ENCODE results near the gene EEFSEC.
A peak's percentile ranks its signal among the peaks of the same experiment; 100 is the strongest.

GRCh38 chr3:128307029-128307633 lies 153.8 kb downstream of the EEFSEC start:
- TF ChIP-seq SIN3A (conservative IDR thresholded peaks at IDR 0.05 in 1 of 2, IDR thresholded peaks at IDR 0.05 in 1 of 2; ENCODE audit: low read depth in 1 of 2, low read length in 2 of 2): no peak
- no peak for TF ChIP-seq EP300 (IDR thresholded peaks at IDR 0.05; ENCODE audit: borderline replicate concordance in 1 of 2, low read depth in 2 of 2, low read length in 2 of 2)
- TF ChIP-seq, protein P1, sequence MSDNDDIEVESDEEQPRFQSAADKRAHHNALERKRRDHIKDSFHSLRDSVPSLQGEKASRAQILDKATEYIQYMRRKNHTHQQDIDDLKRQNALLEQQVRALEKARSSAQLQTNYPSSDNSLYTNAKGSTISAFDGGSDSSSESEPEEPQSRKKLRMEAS (IDR thresholded peaks at IDR 0.05): no peak
- peak in 2 of 3 experiments; percentile 12 to 17; a peak in 2 of 4 replicates for TF ChIP-seq CTCF (IDR thresholded peaks at IDR 0.05; ENCODE audit: control extremely low read depth in 1 of 3, insufficient read depth in 1 of 3, low read depth in 1 of 3, low read length in 3 of 3)
- no peak for TF ChIP-seq HDAC2 (IDR thresholded peaks at IDR 0.05; ENCODE audit: borderline replicate concordance in 1 of 2, low read depth in 2 of 2, low read length in 2 of 2)
- TF ChIP-seq ASH2L (IDR thresholded peaks at IDR 0.05; ENCODE audit: low read length): no peak
- TF ChIP-seq YY1 (IDR thresholded peaks at IDR 0.05; ENCODE audit: low read depth, low read length): no peak
- no peak for TF ChIP-seq ATF3 (IDR thresholded peaks at IDR 0.05; ENCODE audit: insufficient read depth, low read depth, low read length)
- no peak for TF ChIP-seq POLR2AphosphoS5 (IDR thresholded peaks at IDR 0.05; ENCODE audit: low read depth, low read length)
- TF ChIP-seq, protein P2, sequence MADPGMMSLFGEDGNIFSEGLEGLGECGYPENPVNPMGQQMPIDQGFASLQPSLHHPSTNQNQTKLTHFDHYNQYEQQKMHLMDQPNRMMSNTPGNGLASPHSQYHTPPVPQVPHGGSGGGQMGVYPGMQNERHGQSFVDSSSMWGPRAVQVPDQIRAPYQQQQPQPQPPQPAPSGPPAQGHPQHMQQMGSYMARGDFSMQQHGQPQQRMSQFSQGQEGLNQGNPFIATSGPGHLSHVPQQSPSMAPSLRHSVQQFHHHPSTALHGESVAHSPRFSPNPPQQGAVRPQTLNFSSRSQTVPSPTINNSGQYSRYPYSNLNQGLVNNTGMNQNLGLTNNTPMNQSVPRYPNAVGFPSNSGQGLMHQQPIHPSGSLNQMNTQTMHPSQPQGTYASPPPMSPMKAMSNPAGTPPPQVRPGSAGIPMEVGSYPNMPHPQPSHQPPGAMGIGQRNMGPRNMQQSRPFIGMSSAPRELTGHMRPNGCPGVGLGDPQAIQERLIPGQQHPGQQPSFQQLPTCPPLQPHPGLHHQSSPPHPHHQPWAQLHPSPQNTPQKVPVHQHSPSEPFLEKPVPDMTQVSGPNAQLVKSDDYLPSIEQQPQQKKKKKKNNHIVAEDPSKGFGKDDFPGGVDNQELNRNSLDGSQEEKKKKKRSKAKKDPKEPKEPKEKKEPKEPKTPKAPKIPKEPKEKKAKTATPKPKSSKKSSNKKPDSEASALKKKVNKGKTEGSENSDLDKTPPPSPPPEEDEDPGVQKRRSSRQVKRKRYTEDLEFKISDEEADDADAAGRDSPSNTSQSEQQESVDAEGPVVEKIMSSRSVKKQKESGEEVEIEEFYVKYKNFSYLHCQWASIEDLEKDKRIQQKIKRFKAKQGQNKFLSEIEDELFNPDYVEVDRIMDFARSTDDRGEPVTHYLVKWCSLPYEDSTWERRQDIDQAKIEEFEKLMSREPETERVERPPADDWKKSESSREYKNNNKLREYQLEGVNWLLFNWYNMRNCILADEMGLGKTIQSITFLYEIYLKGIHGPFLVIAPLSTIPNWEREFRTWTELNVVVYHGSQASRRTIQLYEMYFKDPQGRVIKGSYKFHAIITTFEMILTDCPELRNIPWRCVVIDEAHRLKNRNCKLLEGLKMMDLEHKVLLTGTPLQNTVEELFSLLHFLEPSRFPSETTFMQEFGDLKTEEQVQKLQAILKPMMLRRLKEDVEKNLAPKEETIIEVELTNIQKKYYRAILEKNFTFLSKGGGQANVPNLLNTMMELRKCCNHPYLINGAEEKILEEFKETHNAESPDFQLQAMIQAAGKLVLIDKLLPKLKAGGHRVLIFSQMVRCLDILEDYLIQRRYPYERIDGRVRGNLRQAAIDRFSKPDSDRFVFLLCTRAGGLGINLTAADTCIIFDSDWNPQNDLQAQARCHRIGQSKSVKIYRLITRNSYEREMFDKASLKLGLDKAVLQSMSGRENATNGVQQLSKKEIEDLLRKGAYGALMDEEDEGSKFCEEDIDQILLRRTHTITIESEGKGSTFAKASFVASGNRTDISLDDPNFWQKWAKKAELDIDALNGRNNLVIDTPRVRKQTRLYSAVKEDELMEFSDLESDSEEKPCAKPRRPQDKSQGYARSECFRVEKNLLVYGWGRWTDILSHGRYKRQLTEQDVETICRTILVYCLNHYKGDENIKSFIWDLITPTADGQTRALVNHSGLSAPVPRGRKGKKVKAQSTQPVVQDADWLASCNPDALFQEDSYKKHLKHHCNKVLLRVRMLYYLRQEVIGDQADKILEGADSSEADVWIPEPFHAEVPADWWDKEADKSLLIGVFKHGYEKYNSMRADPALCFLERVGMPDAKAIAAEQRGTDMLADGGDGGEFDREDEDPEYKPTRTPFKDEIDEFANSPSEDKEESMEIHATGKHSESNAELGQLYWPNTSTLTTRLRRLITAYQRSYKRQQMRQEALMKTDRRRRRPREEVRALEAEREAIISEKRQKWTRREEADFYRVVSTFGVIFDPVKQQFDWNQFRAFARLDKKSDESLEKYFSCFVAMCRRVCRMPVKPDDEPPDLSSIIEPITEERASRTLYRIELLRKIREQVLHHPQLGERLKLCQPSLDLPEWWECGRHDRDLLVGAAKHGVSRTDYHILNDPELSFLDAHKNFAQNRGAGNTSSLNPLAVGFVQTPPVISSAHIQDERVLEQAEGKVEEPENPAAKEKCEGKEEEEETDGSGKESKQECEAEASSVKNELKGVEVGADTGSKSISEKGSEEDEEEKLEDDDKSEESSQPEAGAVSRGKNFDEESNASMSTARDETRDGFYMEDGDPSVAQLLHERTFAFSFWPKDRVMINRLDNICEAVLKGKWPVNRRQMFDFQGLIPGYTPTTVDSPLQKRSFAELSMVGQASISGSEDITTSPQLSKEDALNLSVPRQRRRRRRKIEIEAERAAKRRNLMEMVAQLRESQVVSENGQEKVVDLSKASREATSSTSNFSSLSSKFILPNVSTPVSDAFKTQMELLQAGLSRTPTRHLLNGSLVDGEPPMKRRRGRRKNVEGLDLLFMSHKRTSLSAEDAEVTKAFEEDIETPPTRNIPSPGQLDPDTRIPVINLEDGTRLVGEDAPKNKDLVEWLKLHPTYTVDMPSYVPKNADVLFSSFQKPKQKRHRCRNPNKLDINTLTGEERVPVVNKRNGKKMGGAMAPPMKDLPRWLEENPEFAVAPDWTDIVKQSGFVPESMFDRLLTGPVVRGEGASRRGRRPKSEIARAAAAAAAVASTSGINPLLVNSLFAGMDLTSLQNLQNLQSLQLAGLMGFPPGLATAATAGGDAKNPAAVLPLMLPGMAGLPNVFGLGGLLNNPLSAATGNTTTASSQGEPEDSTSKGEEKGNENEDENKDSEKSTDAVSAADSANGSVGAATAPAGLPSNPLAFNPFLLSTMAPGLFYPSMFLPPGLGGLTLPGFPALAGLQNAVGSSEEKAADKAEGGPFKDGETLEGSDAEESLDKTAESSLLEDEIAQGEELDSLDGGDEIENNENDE (IDR thresholded peaks at IDR 0.05; ENCODE audit: insufficient replicate concordance, low read length): no peak
- no peak for TF ChIP-seq CBX5 (IDR thresholded peaks at IDR 0.05; ENCODE audit: low read depth, low read length)
